DLD1 (cell line): Measurements from ENCODE around the gene KRTAP10-6.
"Not testable (repeated sequence)": the region's sequence is repeated elsewhere in the genome, so short reads cannot be mapped to it uniquely, and the experiment has no call there.

ENCODE experiments used
- in situ Hi-C: cut with HindIII; loops from 2 replicates; pipeline ENCODE4 v1.10.0; 2017; ENCODE audit warnings: low sequenced_read_pairs

Gene KRTAP10-6

GRCh38 chr21:44592446-44593311 is at the start of gene KRTAP10-6:
Gene KRTAP10-6 (minus strand): TSS chr21:44592505. CDS start chr21:44592484, 21 bp downstream.
- in situ Hi-C loops: no loop called here

GRCh38 chr21:44640761-44641160 is 48.5 kb upstream of the KRTAP10-6 start:
- in situ Hi-C loops: no loop called here

GRCh38 chr21:44639331-44639655 is 47.0 kb upstream of the KRTAP10-6 start:
- in situ Hi-C loops: no loop called here

GRCh38 chr21:44638506-44639330 is 46.4 kb upstream of the KRTAP10-6 start:
- in situ Hi-C loops: not testable (repeated sequence)

GRCh38 chr21:44637851-44638348 is 45.6 kb upstream of the KRTAP10-6 start:
- in situ Hi-C loops: not testable (repeated sequence)

- in situ Hi-C loops: no loop called here
Observed at GRCh38 chr21:44637018-44637850, 44.9 kb upstream of the KRTAP10-6 start, which contains the start of gene KRTAP10-10. Gene KRTAP10-10 (plus strand): TSS chr21:44637356. CDS start chr21:44637418, 62 bp downstream.

GRCh38 chr21:44636209-44637017 is 44.1 kb upstream of the KRTAP10-6 start:
- in situ Hi-C loops: no loop called here

- in situ Hi-C loops: no loop called here
Observed at GRCh38 chr21:44632067-44632466, 39.8 kb upstream of the KRTAP10-6 start.

GRCh38 chr21:44630440-44630839 is 38.1 kb upstream of the KRTAP10-6 start:
- in situ Hi-C loops: no loop called here

GRCh38 chr21:44628707-44629391 is 36.5 kb upstream of the KRTAP10-6 start:
- in situ Hi-C loops: no loop called here

- in situ Hi-C loops: not testable (repeated sequence)
Observed at GRCh38 chr21:44627831-44628233, 35.5 kb upstream of the KRTAP10-6 start.

- in situ Hi-C loops: not testable (repeated sequence)
Observed at GRCh38 chr21:44627181-44627822, 35.0 kb upstream of the KRTAP10-6 start.

- in situ Hi-C loops: no loop called here
Observed at GRCh38 chr21:44626673-44627143, 34.4 kb upstream of the KRTAP10-6 start, which contains the start of gene KRTAP10-9. Gene KRTAP10-9 (plus strand): TSS chr21:44627093. CDS start chr21:44627172, 79 bp downstream.

GRCh38 chr21:44626262-44626661 is 34.0 kb upstream of the KRTAP10-6 start:
- in situ Hi-C loops: no loop called here

- in situ Hi-C loops: no loop called here
Observed at GRCh38 chr21:44625756-44626155, 33.5 kb upstream of the KRTAP10-6 start.

- in situ Hi-C loops: no loop called here
Observed at GRCh38 chr21:44623575-44623974, 31.3 kb upstream of the KRTAP10-6 start.

- in situ Hi-C loops: no loop called here
Observed at GRCh38 chr21:44619886-44620285, 27.6 kb upstream of the KRTAP10-6 start.

- in situ Hi-C loops: no loop called here
Observed at GRCh38 chr21:44618909-44619308, 26.6 kb upstream of the KRTAP10-6 start.
